GM18499 (cell line): ENCODE data around the gene BRS3.
"Not testable (repeated sequence)": the region's sequence is repeated elsewhere in the genome, so short reads cannot be mapped to it uniquely, and the experiment has no call there.

Experiments used
- ATAC-seq: cut with Tn5 transposase; IDR thresholded peaks from one replicate; pipeline ENCODE4 v1.9.1; 2021; ENCODE audit warnings: moderate number of reproducible peaks; ENCODE audit not compliant: insufficient read depth, unreplicated experiment

BRS3 gene

GRCh38 chrX:136487647-136488046 is at the start of gene BRS3:
Gene BRS3, plus strand, starts transcription at chrX:136487947. Its CDS starts 168 bp downstream, at chrX:136488115.
- no peak for ATAC-seq

- ATAC-seq = no peak
These were observed 49.6 kb upstream of the BRS3 start for GRCh38 chrX:136438192-136438591.

GRCh38 chrX:136445674-136446073 is 42.1 kb upstream of the BRS3 start:
- not testable (repeated sequence) for ATAC-seq

GRCh38 chrX:136446208-136446607 is 41.5 kb upstream of the BRS3 start:
- no peak for ATAC-seq

- no peak for ATAC-seq
These were observed 40.4 kb upstream of the BRS3 start for GRCh38 chrX:136447308-136447707.

GRCh38 chrX:136447968-136448367 is 39.8 kb upstream of the BRS3 start:
- no peak for ATAC-seq

GRCh38 chrX:136450050-136450830 is 37.5 kb upstream of the BRS3 start:
- no peak for ATAC-seq

GRCh38 chrX:136452614-136453013 is 35.1 kb upstream of the BRS3 start:
- no peak for ATAC-seq

- ATAC-seq = no peak
These were observed 34.6 kb upstream of the BRS3 start for GRCh38 chrX:136453114-136453513.

- no peak for ATAC-seq
These were observed 34.0 kb upstream of the BRS3 start for GRCh38 chrX:136453771-136454170.

- no peak for ATAC-seq
These were observed 31.6 kb upstream of the BRS3 start for GRCh38 chrX:136456133-136456532.

- ATAC-seq = no peak
These were observed 30.3 kb upstream of the BRS3 start for GRCh38 chrX:136457303-136457917.

GRCh38 chrX:136464589-136464988 is 23.2 kb upstream of the BRS3 start:
- no peak for ATAC-seq

GRCh38 chrX:136467303-136467702 is 20.4 kb upstream of the BRS3 start:
- ATAC-seq = no peak

- ATAC-seq = no peak
These were observed 19.2 kb upstream of the BRS3 start for GRCh38 chrX:136468391-136469103.

GRCh38 chrX:136473663-136474062 is 14.1 kb upstream of the BRS3 start:
- no peak for ATAC-seq

- ATAC-seq = no peak
These were observed 12.5 kb upstream of the BRS3 start for GRCh38 chrX:136475236-136475635.

- no peak for ATAC-seq
These were observed 11.2 kb upstream of the BRS3 start for GRCh38 chrX:136476501-136476900.

GRCh38 chrX:136477026-136477425 is 10.7 kb upstream of the BRS3 start:
- no peak for ATAC-seq

- ATAC-seq = no peak
These were observed 7.4 kb upstream of the BRS3 start for GRCh38 chrX:136480383-136480782.

GRCh38 chrX:136488706-136489105 is 959 bp downstream of the BRS3 start:
- no peak for ATAC-seq
